RWPE1 (cell line): ENCODE results near the gene ADAM15.

Source experiments
- CTCF ChIA-PET: fragments of 350-600 bp; sonication (Branson Sonifier 250); formaldehyde crosslinking; extraction: SDS; loops from one replicate; lab custom pipeline; 2021; lab: Yijun Ruan, JAX
- POLR2A ChIA-PET: fragments of 400-600 bp; formaldehyde crosslinking; extraction: SDS; loops from one replicate; lab custom pipeline; 2020; ENCODE audit warnings: antibody characterized with exemption; ENCODE audit not compliant: low non-redundant PET; lab: Yijun Ruan, JAX
- DNase-seq: peaks from one replicate; pipeline ENCODE4 v3.0.0; 2012; ENCODE audit warnings: low spot score
- H3K27ac ChIP-seq: fragments of 450-650 bp; 2 replicates; pipeline ENCODE4 v1.5.1; 2017
- TF ChIP-seq, protein P1 (sequence below): fragments of 450-650 bp; conservative IDR thresholded peaks from 2 replicates; pipeline ENCODE4 v1.5.1; 2017; ENCODE audit warnings: low read depth, mild to moderate bottlenecking

ADAM15 gene

DNA sequence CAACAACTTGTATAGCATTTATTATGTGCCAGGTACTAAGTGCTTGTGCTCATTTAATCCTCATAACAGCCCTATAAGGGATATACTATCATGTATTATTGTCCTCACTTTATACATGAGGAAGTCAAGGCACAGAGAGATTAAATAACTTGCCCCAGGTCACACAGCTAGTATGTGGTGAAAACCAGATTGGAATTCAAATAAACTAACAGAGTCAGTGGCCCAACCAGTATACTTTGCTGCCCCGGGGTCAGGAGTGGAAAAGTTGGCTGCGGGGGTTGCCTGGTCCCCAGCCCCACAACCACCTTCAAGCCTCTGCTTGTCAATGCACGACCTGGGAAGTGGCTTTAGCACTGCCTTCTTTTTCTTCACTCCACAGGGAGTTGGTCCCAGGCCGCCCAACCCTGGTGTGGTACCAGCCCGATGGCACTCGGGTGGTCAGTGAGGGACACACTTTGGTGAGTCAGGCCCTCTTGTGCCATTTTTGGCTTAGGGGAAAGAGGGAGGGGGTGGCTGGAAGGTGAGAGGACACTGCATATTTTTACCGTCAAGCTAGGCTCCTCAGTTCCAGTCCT, 2.5 kb downstream of the ADAM15 start:
- CTCF ChIA-PET = interaction anchor here (0.6 to 1.8 kb wide), 7 partner anchors 9 to 1108 kb away, joined by 3 to 8 read pairs (median 4); no protein-coding TSS in a partner anchor
- peak overlapping the region; percentile 98 for H3K27ac ChIP-seq
- no peak for DNase-seq
- POLR2A ChIA-PET = no interaction called here
- TF ChIP-seq, protein P1, sequence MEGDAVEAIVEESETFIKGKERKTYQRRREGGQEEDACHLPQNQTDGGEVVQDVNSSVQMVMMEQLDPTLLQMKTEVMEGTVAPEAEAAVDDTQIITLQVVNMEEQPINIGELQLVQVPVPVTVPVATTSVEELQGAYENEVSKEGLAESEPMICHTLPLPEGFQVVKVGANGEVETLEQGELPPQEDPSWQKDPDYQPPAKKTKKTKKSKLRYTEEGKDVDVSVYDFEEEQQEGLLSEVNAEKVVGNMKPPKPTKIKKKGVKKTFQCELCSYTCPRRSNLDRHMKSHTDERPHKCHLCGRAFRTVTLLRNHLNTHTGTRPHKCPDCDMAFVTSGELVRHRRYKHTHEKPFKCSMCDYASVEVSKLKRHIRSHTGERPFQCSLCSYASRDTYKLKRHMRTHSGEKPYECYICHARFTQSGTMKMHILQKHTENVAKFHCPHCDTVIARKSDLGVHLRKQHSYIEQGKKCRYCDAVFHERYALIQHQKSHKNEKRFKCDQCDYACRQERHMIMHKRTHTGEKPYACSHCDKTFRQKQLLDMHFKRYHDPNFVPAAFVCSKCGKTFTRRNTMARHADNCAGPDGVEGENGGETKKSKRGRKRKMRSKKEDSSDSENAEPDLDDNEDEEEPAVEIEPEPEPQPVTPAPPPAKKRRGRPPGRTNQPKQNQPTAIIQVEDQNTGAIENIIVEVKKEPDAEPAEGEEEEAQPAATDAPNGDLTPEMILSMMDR = no peak

DNA sequence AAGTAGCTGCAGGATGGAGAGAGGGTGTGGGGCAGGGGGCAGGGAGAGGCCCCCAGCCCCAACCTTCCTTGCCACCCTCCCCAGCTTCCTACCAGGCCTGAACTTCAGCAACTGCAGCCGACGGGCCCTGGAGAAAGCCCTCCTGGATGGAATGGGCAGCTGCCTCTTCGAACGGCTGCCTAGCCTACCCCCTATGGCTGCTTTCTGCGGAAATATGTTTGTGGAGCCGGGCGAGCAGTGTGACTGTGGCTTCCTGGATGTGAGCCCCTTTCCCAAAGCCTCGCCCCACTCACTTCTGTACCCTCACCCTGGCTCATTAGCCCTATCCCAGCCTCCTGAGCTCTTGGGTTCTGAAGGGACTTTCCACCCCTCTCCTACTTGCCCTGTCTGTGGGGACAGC, 6.0 kb downstream of the ADAM15 start:
- ChIA-PET CTCF (interaction anchor here (1.2 to 2.3 kb wide), 4 partner anchors 13 to 96 kb away, joined by 3 to 16 read pairs (median 6); partner anchors contain the start of gene PYGO2), POLR2A (no interaction called here)
- peak overlapping the region; percentile 36 for H3K27ac ChIP-seq
- no peak for DNase-seq
- TF ChIP-seq, protein P1 = no peak

DNA sequence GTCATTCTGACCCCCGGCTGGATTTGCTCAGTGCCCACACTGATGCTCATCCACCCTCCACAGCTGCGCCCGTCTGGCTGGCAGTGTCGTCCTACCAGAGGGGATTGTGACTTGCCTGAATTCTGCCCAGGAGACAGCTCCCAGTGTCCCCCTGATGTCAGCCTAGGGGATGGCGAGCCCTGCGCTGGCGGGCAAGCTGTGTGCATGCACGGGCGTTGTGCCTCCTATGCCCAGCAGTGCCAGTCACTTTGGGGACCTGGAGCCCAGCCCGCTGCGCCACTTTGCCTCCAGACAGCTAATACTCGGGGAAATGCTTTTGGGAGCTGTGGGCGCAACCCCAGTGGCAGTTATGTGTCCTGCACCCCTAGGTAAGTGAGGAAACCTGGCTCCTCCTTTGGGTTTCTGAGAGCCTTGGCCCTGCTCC, 6.7 kb downstream of the ADAM15 start:
- peak overlapping the region; percentile 36 for H3K27ac ChIP-seq
- CTCF ChIA-PET = interaction anchor here (0.5 to 2.3 kb wide), 4 partner anchors 13 to 61 kb away, joined by 3 to 16 read pairs (median 6); no protein-coding TSS in a partner anchor
- no peak for DNase-seq
- POLR2A ChIA-PET = no interaction called here
- TF ChIP-seq, protein P1 = no peak

DNA sequence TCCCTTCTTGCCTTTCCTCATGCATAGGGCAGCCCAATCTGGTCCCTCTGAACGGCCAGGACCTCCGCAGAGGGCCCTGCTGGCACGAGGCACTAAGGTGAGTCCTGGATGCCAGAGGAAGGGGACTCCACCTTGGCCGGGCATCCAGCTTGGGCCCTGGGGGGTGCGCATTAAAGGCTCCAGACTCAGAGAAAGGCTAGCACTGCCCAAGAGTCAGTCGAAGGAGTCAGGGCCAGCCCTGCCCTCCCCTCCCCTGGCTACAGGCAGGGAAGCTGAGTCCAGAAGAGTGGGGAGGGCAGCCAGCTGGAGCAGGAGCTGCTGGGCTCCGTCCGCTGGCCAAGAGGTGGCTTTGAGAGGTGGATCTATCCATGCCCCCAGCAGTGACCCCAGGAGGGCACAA, 9.6 kb downstream of the ADAM15 start:
- TF ChIP-seq, protein P1 = no peak
- CTCF ChIA-PET = interaction anchor here (0.6 to 3.0 kb wide), 11 partner anchors 9 to 864 kb away, joined by 3 to 27 read pairs (median 5); partner anchors contain the start of gene ADAM15
- POLR2A ChIA-PET = interaction anchor here (0.5 kb wide), 1 partner anchor 9 kb away, joined by 4 read pairs; no protein-coding TSS in a partner anchor

DNA sequence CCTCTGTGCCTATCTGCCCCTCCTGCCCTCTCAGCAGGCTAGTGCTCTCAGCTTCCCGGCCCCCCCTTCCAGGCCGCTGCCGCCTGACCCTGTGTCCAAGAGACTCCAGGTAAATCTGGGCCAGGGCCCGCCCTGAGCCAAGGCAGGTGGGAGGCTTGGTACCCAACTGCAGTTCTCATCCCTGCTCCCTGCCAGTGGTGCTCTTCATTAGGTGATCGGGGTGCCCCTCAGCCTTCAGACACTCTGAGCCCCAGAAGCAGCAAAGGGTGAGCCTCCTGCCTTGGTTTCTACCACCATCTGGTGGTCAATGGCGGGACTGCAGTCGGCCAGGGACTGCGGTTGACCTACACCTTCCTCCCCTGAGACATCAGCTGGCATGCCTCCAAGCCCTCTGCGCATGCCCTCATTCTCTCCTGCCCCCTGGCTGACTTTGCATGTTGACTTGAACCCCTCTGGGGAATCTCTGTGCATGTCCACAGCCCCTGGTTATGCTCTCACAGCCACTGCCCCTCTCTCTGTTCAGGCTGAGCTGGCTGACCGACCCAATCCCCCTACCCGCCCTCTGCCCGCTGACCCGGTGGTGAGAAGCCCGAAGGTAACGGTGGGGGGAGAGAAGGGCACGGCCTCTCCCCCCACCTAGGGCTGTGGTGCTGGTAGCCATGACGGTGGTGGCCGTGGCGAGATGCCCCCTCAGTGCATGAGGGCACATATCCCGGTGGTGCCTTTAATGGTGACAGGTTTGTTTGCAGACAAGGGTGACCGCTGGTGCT, 10.4 kb downstream of the ADAM15 start:
- TF ChIP-seq, protein P1 = peak; percentile 98
- ChIA-PET CTCF (interaction anchor here (0.5 to 3.0 kb wide), 31 partner anchors 10 to 1035 kb away, joined by 3 to 27 read pairs (median 4); partner anchors contain the start of genes ADAM15, EFNA3, FLAD1 and SHC1), POLR2A (interaction anchor here (0.5 kb wide), 1 partner anchor 10 kb away, joined by 4 read pairs; no protein-coding TSS in a partner anchor)
- peak; percentile 83 for DNase-seq
- H3K27ac ChIP-seq = peak overlapping the region; percentile 92

More for the DNA sequence above, 9.6 kb downstream of the ADAM15 start:
- DNase-seq = no peak
- peak overlapping the region; percentile 92 for H3K27ac ChIP-seq

DNA sequence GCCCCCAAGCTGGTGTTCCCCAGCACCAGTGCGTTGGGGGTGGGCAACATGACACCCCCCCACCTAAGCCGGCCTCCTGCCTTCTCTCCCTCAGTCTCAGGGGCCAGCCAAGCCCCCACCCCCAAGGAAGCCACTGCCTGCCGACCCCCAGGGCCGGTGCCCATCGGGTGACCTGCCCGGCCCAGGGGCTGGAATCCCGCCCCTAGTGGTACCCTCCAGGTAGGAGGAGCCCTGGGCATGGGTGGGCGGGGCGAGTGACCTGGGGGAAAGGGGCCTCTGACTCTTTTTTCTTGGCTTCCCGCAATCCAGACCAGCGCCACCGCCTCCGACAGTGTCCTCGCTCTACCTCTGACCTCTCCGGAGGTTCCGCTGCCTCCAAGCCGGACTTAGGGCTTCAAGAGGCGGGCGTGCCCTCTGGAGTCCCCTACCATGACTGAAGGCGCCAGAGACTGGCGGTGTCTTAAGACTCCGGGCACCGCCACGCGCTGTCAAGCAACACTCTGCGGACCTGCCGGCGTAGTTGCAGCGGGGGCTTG, 11.1 kb downstream of the ADAM15 start:
- H3K27ac ChIP-seq = peak overlapping the region; percentile 92
- ChIA-PET CTCF (interaction anchor here (0.5 to 3.0 kb wide), 25 partner anchors 11 to 1034 kb away, joined by 3 to 27 read pairs (median 4); partner anchors contain the start of genes ADAM15, EFNA3, FLAD1 and SHC1), POLR2A (no interaction called here)
- TF ChIP-seq, protein P1 = no peak
- DNase-seq = no peak
